Measurements from ENCODE around the gene PLEKHA7.
"Not testable (repeated sequence)": the region's sequence is repeated elsewhere in the genome, so short reads cannot be mapped to it uniquely, and the experiment has no call there.

PLEKHA7 gene

DNA sequence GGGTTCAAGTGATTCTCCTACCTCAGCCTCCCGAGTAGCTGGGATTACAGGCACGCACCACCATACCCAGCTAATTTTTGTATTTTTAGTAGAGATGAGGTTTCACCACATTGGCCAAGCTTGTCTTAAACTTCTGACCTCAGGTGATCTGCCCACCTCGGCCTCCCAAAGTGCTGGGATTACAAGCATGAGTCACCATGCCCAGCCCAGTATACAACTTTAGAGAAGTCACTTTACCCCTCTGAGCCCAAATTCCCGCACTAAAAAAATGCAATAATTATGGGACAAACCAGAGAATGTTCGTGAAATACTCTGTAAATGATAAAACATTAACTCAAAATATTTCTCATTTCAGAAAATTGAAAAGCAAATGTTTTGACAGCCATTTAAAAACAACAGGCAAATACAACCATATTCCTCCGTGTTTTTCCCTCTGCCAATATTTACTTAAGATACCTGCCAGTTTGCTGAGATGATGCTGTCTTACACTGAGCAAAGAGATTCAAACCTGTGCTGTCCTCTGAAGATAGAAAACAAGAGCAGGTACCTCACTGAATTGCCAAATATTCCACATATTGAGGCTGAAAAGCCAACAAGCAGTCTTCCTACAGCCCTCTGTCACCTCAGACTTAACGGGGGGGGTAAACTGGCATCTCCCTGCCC is 9.6 kb downstream of the PLEKHA7 start:
- no peak for DNase-seq

GRCh38 chr11:17003426-17003825 is 10.8 kb downstream of the PLEKHA7 start:
- DNase-seq, result no peak

DNA sequence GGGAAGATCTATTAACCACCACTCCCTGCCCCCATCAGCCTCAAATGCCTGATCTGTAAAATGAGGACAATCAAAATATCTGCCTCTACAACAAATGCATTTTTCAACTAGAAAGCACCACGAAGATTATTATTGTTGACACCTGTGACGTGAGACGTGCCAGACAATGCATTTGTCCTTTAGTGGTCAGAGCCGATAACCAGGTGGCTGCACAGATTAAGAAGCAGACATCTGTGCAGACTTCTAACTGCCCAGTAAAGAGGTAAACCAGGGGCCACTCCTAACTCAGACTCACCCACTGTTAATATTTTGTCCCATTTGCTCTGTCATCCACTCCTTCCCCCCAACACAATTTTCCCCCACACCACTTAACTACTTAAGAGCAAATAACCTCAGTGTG is 11.7 kb downstream of the PLEKHA7 start:
- no peak for DNase-seq

- no peak for DNase-seq
These were observed 12.4 kb downstream of the PLEKHA7 start for GRCh38 chr11:17001806-17002205.

DNA sequence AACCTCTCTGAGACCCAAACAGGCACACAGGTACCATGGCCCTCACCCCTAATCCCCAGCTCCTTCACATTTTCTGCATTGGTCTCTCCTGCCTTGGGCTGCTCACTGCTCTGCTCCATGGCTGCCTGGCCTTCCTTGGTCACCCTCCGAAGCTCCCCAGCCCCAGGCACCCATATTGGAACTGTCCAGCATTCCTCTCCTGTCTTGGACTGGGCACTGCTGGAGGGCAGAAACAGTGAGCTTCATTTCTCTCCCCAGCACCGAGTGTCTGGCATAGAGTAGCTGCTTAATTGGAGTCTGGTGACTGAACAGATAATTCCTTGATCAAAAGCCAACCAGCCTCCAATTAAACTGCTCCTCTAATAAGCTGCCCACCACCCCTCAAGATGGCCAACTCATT is 13.2 kb downstream of the PLEKHA7 start:
- no peak for DNase-seq

- not testable (repeated sequence) for DNase-seq
These were observed 14.0 kb downstream of the PLEKHA7 start for GRCh38 chr11:17000253-17000652.

DNA sequence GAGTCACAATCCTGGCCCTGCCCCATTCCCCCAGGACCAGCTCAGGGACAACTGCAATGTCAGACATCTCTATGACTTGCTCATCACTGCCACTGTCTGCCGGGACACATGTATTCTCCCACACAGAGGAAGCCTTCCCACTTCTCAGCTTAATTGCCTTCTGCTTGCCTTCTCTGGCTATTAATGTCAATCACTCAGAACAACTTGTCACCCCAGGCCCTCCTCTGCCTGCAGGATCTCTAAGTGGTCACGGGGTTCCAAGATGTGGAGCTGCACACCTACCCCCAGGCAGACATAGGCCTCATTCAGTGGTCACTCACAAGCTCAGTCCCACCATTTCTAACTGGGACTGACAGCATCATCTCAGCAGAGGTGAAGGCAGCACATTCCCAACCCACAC is 15.1 kb downstream of the PLEKHA7 start:
- DNase-seq, result no peak

DNA sequence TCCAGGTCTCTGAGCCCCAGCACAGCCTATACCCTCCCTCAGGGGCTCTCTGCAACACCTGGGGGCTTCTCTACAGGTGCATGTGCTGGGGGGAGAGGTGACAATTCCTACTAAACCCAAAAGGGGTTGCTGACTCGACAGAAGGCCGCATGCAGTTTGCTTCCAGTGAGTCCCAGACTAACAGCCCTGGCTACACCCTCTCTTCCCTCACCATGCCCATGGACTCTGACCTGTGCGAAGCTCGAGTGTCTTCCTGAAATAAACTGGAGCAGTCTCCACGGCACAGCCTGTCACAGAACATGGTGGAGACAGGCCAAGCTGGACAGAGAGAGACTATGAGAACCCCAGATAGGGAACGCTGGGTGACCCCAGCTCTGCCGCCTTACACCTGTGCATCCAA is 16.6 kb downstream of the PLEKHA7 start:
- DNase-seq, result no peak

GRCh38 chr11:16993495-16993894 is 20.7 kb downstream of the PLEKHA7 start:
- no peak for DNase-seq

DNA sequence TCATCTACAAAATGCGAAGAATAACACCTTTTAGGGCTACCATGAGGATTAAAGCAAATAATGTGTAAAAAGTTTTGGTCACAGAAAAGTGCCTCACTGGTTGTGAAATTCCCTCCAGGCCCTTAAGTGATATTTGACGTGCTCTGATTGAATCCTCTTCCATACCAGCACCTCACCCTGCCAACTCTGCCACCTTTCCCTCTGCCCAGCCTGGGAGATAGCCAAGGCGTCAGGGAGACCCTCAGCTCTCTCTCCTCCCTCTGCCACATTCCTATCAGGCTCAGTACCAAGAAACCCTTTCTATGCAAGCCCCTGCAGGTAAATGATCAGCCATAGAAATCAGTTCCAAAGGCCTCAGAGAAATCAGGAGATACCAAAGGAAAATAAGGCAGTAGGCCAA is 21.4 kb downstream of the PLEKHA7 start:
- DNase-seq, result no peak

- DNase-seq, result no peak
These were observed 24.7 kb downstream of the PLEKHA7 start for GRCh38 chr11:16989554-16989953.

DNA sequence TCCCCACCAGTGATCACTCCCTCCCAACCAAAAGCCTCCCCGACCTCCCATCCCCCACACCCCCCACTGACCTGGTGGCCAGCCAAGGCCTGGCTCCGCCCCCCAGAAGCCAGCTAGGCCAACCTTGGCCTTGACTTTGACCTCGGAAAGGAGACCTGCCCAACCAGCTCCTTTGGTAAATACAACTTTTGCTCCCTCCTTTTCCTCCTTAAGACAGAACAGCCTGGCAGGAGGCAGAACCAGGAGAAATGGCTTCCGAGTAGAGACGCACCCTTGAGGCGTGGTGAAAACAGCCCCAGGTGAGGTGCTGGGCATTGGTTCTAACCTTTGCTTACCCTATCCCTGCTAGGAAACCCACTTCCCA is 27.0 kb downstream of the PLEKHA7 start:
- no peak for DNase-seq

DNA sequence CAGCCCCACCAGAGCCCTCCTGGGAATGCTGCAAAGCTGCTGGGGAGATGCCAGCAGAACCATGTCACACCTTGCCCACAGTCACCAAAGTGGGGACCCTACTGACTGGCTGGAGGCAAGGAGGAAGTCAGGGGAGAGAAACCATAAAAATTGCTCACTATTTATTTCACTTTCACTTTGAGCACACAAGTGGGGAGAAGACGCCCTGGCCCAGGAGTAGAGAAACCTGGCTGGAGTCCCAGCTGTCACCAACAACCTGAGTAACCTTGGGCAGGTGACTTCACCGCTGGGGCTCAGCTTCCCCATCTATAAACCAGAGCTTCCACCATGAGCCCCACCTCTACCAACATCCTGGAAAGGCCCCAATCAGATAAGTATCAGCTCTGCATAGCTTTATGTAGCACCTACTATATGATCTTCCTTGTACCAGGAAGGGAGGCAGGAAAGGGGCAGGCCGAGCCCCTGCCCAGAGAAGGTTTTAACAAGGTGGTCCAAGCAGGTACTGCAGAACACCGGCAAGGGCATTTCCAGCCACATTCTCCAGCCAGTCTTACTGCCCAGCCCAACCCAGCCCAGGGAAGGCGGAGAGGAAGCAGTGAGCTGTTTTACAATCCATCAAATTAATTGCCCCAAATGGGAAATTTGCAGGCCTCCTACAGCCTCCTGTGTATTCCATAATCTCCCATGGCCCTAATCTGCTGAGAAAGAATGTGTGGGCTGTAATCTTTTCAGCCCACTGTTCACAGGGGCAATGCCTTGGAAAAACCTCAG is 27.6 kb downstream of the PLEKHA7 start:
- no peak for DNase-seq

GRCh38 chr11:16985297-16985696 is 28.9 kb downstream of the PLEKHA7 start:
- no peak for DNase-seq

DNA sequence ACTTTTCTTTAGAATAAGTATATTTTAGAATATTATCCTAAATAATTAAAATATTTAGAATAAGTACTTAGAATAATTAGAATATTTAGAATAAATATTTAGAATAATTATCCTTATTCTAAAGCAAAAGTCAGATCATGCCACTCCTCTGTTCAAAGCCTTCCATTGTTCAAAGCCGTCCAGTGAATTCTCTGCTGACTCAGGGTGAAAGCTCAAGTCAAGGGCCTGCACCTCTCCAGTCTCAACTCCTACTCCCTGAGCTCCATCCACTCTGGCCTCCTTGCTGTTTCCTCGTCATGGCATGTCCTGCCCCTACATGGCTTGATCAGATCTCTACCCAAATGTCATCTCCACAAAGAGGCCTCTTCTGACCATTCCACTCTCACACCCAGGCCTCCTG is 30.0 kb downstream of the PLEKHA7 start:
- no peak for DNase-seq

DNA sequence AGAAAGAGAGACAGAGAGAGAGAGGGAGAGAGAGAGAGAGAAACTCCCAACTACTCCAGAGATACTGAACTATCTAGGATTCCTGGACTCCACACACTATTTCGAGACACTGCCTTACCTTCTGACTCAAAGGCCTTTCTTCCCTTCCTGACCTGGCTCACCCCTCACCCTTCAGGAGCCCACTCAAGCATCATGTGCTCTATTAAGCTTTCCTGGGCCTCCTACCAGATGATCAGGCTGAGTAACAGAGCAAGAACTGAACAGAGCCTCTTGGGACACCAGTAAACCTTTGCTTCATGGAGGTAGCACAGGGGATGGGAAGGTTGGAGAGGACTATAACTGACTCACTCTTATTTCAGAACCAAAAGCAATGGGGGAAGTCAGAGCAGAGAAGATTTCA is 31.4 kb downstream of the PLEKHA7 start:
- DNase-seq, result no peak

GRCh38 chr11:16982256-16982671 is 31.9 kb downstream of the PLEKHA7 start:
- no peak for DNase-seq

- no peak for DNase-seq
These were observed 32.5 kb downstream of the PLEKHA7 start for GRCh38 chr11:16981651-16982194.

- DNase-seq, result no peak
These were observed 34.3 kb downstream of the PLEKHA7 start for GRCh38 chr11:16979703-16980622.

DNA sequence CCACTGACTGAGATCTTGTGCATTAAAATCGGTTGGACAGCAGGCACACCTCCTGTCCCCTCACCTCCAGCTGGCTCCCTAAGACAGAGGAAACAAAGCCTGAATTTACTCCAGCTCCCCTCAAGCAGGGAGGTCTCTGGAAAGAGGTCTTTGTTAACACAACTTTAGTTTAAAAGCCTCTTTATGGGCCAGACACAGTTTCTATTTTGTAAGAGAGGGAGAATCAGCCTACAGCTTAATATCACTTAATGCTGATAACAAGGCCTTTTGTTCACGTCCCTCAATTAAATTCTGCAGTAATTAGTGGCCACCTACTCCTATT is 36.3 kb downstream of the PLEKHA7 start:
- DNase-seq, result no peak

- DNase-seq, result no peak
These were observed 36.8 kb downstream of the PLEKHA7 start for GRCh38 chr11:16977136-16977993.

GRCh38 chr11:16976379-16976778 is 37.8 kb downstream of the PLEKHA7 start:
- no peak for DNase-seq

- DNase-seq, result no peak
These were observed 38.3 kb downstream of the PLEKHA7 start for GRCh38 chr11:16975906-16976305.
